GM18499 (cell line): ENCODE results near the gene CLSTN2.

Source experiments
- ATAC-seq: cut with Tn5 transposase; IDR thresholded peaks from one replicate; pipeline ENCODE4 v1.9.1; 2021; ENCODE audit warnings: moderate number of reproducible peaks; ENCODE audit not compliant: insufficient read depth, unreplicated experiment

The CLSTN2 gene

GRCh38 chr3:139935016-139935865 is at the start of gene CLSTN2:
Gene CLSTN2, plus strand, starts transcription at chr3:139935185.
- no peak for ATAC-seq

- ATAC-seq, result no peak
These were observed 47.6 kb upstream of the CLSTN2 start for GRCh38 chr3:139887431-139887830.

DNA sequence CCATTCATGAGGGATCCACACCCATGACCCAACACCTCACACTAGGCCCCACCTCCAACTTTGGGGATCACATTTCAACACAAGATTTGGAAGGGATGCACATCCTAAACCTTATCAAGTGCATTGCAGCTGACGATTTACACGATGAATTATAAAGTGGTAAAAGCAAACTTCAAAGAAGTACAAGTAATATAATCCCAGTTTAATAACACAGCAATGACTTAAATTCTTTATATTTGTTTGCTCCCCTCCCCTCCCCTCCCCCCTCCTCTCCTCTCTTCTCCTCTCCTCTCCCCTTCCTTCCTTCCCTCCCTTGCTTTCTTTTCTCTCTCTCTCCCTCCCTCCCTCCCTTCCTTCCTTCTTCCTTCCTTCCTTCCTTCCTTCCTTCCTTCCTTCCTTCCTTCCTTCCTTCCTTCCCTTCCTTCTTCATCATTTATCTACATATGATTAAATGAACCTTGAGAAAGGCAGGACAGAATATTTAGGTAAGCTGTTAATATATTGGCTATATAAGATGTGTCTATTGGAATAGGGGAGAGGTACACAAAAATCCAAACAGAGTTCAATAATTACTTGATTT is 46.3 kb upstream of the CLSTN2 start:
- no peak for ATAC-seq

DNA sequence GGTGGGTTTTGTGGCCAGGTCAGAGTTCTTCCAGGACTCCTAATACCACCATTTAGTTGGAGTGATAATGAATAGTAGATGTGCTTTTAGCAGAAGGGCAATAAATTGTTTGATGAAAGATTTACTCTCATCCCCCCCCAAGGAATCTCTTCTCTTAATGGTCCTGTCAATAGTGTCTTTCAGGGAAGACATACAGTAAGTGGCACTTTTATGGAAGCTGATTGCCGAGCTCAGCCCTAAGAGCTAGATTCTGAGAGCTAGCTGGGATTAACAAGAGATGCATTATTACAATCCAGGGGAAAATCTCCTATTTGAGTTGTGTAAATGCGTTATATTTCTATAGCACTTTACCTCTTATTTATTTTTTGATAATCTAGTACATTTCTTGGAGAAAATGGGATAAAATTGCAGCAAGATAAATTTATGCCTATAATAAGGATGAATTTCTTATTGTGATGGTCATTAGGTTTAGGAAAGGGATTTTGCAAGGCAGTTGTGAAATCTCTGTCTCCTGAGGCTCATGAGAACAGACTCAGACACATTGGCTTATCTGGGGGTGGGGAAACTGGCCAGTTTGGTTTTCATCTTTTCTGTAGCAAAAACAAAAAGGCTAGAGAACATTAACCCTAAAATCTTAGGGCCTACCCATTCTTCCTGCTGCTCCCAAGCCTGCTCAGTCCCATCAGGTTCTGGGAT is 41.6 kb upstream of the CLSTN2 start:
- no peak for ATAC-seq

- ATAC-seq, result no peak
These were observed 40.9 kb upstream of the CLSTN2 start for GRCh38 chr3:139893963-139894642.

- no peak for ATAC-seq
These were observed 40.4 kb upstream of the CLSTN2 start for GRCh38 chr3:139894643-139894989.

- ATAC-seq, result no peak
These were observed 37.2 kb upstream of the CLSTN2 start for GRCh38 chr3:139897759-139898158.

DNA sequence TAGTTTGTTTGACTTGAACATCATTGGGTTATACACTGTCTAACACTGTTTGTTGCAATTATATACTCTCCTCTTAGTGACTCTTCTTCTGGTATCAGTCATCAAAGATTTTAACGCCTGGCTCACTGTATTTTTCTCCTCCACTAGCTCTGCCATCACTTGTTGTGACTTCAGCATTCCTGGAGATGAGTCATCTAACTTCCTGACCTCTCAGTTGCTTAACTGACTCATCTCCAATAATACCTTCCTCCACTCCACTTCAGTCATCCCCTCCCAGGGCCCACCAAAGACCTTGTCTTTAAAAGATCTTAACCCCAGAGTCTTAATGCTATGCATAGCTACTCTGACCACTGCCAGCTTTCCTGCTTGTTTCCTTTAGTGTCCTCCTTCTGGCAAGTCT is 28.6 kb upstream of the CLSTN2 start:
- no peak for ATAC-seq

DNA sequence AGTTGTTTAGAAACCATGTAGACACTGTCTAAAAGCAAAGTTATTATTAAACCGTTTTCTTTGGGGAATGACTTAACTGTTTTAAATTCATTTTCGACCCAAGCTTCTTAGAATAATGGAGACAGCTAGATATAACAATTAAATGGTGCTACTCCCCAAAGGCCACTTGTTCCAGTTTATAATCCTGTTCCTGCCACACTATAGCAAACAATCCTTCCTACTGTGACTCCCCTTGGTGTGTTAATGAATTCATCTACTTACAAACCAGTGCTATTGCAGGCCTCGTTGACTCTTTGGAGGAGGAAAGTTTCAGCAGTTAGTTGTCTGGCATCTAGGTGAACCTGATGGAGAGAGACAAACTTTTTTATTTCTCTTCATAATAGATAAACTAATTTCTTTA is 25.2 kb upstream of the CLSTN2 start:
- no peak for ATAC-seq

GRCh38 chr3:139916271-139916670 is 18.7 kb upstream of the CLSTN2 start:
- ATAC-seq, result no peak

GRCh38 chr3:139917226-139917785 is 17.7 kb upstream of the CLSTN2 start:
- no peak for ATAC-seq

DNA sequence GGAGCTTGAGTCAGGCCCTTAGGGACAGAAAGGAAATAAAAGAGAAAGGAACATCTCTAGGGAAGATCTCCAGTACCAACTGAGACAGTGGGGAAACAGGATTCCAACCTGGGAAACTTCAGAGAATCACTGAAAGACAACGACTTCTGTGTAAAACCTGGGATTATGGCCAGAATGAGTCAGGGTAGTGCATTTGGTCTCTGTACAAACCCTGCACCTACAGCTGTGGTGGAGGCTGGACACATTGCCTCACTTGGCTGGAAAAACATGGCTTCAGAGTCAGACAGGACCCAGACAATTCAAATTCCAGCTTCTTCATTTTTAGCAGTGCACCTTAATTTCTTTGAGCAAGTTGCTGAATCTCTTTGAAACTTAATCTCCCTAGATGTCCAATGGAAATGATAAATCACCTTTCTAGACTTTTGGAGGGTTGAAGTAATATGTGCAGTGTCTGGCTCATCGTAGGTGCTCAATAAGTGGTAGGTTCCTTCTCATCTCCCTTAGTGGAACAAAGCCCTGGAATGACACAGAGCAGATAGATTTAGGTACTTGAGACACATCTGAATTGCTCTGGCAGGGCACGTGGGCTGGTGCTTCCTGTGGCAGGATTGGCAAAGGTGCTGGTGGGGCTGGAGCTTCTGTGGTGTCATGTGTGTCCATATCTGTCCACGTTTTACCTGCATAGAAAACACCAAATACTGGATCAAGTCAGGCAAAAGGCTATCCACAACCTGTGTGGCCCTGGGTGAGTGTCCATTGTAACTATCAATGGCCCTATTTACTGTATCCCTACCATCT is 6.1 kb upstream of the CLSTN2 start:
- ATAC-seq, result no peak

- ATAC-seq, result no peak
These were observed 4.8 kb upstream of the CLSTN2 start for GRCh38 chr3:139930211-139930610.

GRCh38 chr3:139933766-139934165 is 1.2 kb upstream of the CLSTN2 start:
- ATAC-seq, result no peak

- ATAC-seq, result no peak
These were observed 371 bp upstream of the CLSTN2 start for GRCh38 chr3:139934613-139935015.

DNA sequence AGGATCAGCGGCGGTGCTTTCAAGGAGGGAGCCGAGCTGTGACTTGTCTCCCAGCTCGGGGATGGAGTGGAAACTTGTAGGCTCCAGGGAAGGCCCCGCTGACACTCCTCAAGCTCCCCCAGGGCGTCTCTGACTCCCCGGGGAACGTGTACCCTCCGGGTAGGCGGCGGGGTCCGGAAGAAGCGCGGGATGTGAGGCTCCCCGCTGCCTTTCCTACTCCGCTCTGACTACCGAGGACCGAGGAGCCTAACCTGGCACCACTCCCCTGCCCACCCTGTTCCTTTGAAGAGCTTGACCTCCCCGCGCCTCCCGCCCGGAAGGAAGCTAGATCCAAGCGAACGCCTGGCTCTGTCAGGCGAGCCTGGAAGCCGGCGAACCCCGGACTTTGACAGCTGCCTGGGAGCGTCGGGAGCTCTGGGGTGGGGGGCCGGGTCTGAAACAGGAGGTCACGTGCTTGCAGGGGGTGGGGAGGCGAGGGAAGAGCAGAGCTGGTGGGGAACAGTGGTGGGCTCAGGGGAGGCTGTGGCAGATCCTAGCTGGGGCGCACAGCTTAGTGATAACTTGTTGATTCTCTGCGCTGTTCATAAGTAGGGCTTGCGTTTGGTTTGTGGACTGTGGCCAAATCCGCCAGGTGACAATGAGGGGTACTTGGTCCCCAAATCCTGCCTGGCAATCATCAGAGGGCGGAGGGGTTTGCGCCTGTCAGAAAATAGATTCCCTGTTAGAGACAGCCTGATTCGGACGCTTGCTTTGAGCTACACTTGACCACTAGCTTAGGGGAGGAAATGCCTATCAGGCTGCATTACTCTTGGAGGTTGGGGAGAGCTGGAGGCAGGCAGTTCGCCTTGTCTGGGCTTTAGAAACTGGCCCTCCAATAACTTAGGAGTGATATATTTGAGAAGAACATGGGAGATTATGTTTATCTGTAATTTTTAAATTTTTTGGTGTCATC is 1.2 kb downstream of the CLSTN2 start:
- ATAC-seq, result no peak

GRCh38 chr3:139937674-139938279 is 2.8 kb downstream of the CLSTN2 start:
- no peak for ATAC-seq

DNA sequence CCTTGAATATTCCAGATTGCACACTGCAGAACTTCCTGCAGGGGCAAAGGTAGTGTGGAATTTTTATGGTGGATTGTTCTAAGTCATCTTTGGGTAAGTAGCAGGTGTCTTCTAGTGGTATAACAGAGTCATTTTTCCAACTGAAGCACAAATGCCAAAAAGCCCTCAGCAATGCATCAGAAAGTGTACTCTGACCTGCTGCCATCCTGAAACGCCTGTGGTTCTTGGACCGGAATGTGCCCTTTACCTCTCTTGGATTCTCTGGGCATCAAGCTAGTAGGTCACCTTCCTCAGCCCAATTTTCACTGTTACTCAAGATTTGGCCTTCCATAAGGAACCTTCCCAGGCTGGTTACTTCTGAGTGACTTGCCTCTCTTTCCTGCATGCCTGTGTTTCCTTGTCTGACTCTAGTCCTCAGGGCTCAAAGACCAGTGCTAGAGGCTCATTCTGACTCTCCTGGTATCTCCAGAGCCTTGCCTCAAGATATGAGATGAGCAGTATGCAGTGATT is 4.8 kb downstream of the CLSTN2 start:
- no peak for ATAC-seq
